HG03108 (cell line): ENCODE data around the gene ZBTB20.

Source experiments
- ATAC-seq: cut with Tn5 transposase; IDR thresholded peaks from one replicate; pipeline ENCODE4 v1.9.1; 2021; ENCODE audit warnings: moderate library complexity; ENCODE audit not compliant: unreplicated experiment

ZBTB20 gene

GRCh38 chr3:114556657-114557213 is 590.4 kb downstream of the ZBTB20 start:
- no peak for ATAC-seq

- no peak for ATAC-seq
Observed at GRCh38 chr3:114554731-114555130, 592.4 kb downstream of the ZBTB20 start.

GRCh38 chr3:114553949-114554593 is 593.0 kb downstream of the ZBTB20 start:
- ATAC-seq = no peak

- no peak for ATAC-seq
Observed at GRCh38 chr3:114552527-114552812, 594.6 kb downstream of the ZBTB20 start.

GRCh38 chr3:114551770-114552526 is 595.1 kb downstream of the ZBTB20 start:
- ATAC-seq = no peak

- no peak for ATAC-seq
Observed at GRCh38 chr3:114550165-114550564, 596.9 kb downstream of the ZBTB20 start.

- ATAC-seq = no peak
Observed at GRCh38 chr3:114545193-114545592, 601.9 kb downstream of the ZBTB20 start.

GRCh38 chr3:114542359-114542758 is 604.7 kb downstream of the ZBTB20 start:
- no peak for ATAC-seq

GRCh38 chr3:114539525-114539924 is 607.6 kb downstream of the ZBTB20 start:
- no peak for ATAC-seq

- no peak for ATAC-seq
Observed at GRCh38 chr3:114538211-114538610, 608.9 kb downstream of the ZBTB20 start.

- no peak for ATAC-seq
Observed at GRCh38 chr3:114528517-114528916, 618.6 kb downstream of the ZBTB20 start.

GRCh38 chr3:114527036-114527644 is 619.9 kb downstream of the ZBTB20 start:
- no peak for ATAC-seq

GRCh38 chr3:114525278-114525677 is 621.8 kb downstream of the ZBTB20 start:
- no peak for ATAC-seq

GRCh38 chr3:114519415-114519814 is 627.7 kb downstream of the ZBTB20 start:
- ATAC-seq = no peak

GRCh38 chr3:114518206-114518808 is 628.8 kb downstream of the ZBTB20 start:
- no peak for ATAC-seq

GRCh38 chr3:114510201-114510600 is 636.9 kb downstream of the ZBTB20 start:
- ATAC-seq = no peak

- ATAC-seq = no peak
Observed at GRCh38 chr3:114509756-114510155, 637.3 kb downstream of the ZBTB20 start.

- no peak for ATAC-seq
Observed at GRCh38 chr3:114508976-114509375, 638.1 kb downstream of the ZBTB20 start.

- ATAC-seq = no peak
Observed at GRCh38 chr3:114508208-114508607, 638.9 kb downstream of the ZBTB20 start.

GRCh38 chr3:114506591-114507300 is 640.3 kb downstream of the ZBTB20 start:
- no peak for ATAC-seq
